ENCODE measurements around the gene EFCAB8. TPM values are rescaled to one million over a fixed set of nuclear protein-coding genes. Genes with fewer than 3 reads are reported as not detected.

The EFCAB8 gene
- total RNA-seq, 1 donor from 2014 or later: 0.41 TPM

GRCh38 chr20:32820698-32821377, 37.9 kb upstream of the EFCAB8 start:
- H4K20me1 ChIP-seq (ENCODE audit: insufficient read depth, low read length): peaks cover 57% of the 10 kb centered on the region

GRCh38 chr20:32822225-32822624, 36.5 kb upstream of the EFCAB8 start:
- peak overlapping the region; percentile 91 for H3K4me3 Mint-ChIP-seq (ENCODE audit: unreplicated experiment)
- DNase-seq (ENCODE audit: low read depth) (no peak), FAIRE-seq (no peak)
- H3K79me2 ChIP-seq (ENCODE audit: insufficient read depth, low read length): peaks cover 73% of the 10 kb centered on the region
- H2AFZ ChIP-seq (ENCODE audit: low read depth, low read length): no peak overlapping the region
- H3K4me2 ChIP-seq (ENCODE audit: low read length): peak overlapping the region; percentile 97
- H3K4me1 Mint-ChIP-seq (ENCODE audit: low read depth, unreplicated experiment): peaks cover 33% of the 10 kb centered on the region
- no peaks in the 10 kb centered on the region for H3K9me3 ChIP-seq (ENCODE audit: insufficient read depth, low read depth, low read length)
- no peak overlapping the region for H3K27ac Mint-ChIP-seq (ENCODE audit: unreplicated experiment)
- no peaks in the 10 kb centered on the region for H3K9me3 Mint-ChIP-seq (ENCODE audit: unreplicated experiment)
- no peak overlapping the region for H3K4me3 ChIP-seq (ENCODE audit: insufficient read depth, low read depth, low read length)
- peak overlapping the region; percentile 43 for H3K9ac ChIP-seq (ENCODE audit: low read length)
- H3K27me3 Mint-ChIP-seq (ENCODE audit: low read depth, unreplicated experiment): no peaks in the 10 kb centered on the region
- peaks cover 4% of the 10 kb centered on the region for H3K36me3 ChIP-seq (ENCODE audit: insufficient read depth, low read length)
- TF ChIP-seq EZH2 (IDR thresholded peaks at IDR 0.05; ENCODE audit: insufficient read depth, low read length): no peak
- TF ChIP-seq, protein P1, sequence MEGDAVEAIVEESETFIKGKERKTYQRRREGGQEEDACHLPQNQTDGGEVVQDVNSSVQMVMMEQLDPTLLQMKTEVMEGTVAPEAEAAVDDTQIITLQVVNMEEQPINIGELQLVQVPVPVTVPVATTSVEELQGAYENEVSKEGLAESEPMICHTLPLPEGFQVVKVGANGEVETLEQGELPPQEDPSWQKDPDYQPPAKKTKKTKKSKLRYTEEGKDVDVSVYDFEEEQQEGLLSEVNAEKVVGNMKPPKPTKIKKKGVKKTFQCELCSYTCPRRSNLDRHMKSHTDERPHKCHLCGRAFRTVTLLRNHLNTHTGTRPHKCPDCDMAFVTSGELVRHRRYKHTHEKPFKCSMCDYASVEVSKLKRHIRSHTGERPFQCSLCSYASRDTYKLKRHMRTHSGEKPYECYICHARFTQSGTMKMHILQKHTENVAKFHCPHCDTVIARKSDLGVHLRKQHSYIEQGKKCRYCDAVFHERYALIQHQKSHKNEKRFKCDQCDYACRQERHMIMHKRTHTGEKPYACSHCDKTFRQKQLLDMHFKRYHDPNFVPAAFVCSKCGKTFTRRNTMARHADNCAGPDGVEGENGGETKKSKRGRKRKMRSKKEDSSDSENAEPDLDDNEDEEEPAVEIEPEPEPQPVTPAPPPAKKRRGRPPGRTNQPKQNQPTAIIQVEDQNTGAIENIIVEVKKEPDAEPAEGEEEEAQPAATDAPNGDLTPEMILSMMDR (IDR thresholded peaks at IDR 0.05; ENCODE audit: insufficient read depth, low read depth, low read length): no peak
- H3K27me3 ChIP-seq (ENCODE audit: insufficient read depth, low read length): no peaks in the 10 kb centered on the region
- peaks cover 38% of the 10 kb centered on the region for H3K4me1 ChIP-seq (ENCODE audit: insufficient read depth, low read length)
- H3K27ac ChIP-seq (ENCODE audit: low read depth, low read length): no peak overlapping the region
- H3K36me3 Mint-ChIP-seq (ENCODE audit: low read depth, unreplicated experiment): peaks cover 5% of the 10 kb centered on the region
- H4K20me1 ChIP-seq (ENCODE audit: insufficient read depth, low read length): peaks cover 67% of the 10 kb centered on the region

More at GRCh38 chr20:32820698-32821377, 37.9 kb upstream of the EFCAB8 start:
- peak overlapping the region; percentile 95 for H3K9ac ChIP-seq (ENCODE audit: low read length)
- peaks cover 38% of the 10 kb centered on the region for H3K4me1 ChIP-seq (ENCODE audit: insufficient read depth, low read length)
- peak overlapping the region; percentile 87 for H3K27ac Mint-ChIP-seq (ENCODE audit: unreplicated experiment)
- no peaks in the 10 kb centered on the region for H3K9me3 Mint-ChIP-seq (ENCODE audit: unreplicated experiment)
- H3K4me3 Mint-ChIP-seq (ENCODE audit: unreplicated experiment): peak overlapping the region; percentile 91
- no peaks in the 10 kb centered on the region for H3K27me3 Mint-ChIP-seq (ENCODE audit: low read depth, unreplicated experiment)
- peaks cover 60% of the 10 kb centered on the region for H3K79me2 ChIP-seq (ENCODE audit: insufficient read depth, low read length)
- H2AFZ ChIP-seq (ENCODE audit: low read depth, low read length): no peak overlapping the region
- H3K27ac ChIP-seq (ENCODE audit: low read depth, low read length): peak overlapping the region; percentile 89
- FAIRE-seq (no peak), DNase-seq (ENCODE audit: low read depth) (no peak)
- no peaks in the 10 kb centered on the region for H3K36me3 Mint-ChIP-seq (ENCODE audit: low read depth, unreplicated experiment)
- no peaks in the 10 kb centered on the region for H3K9me3 ChIP-seq (ENCODE audit: insufficient read depth, low read depth, low read length)
- no peaks in the 10 kb centered on the region for H3K36me3 ChIP-seq (ENCODE audit: insufficient read depth, low read length)
- no peak for TF ChIP-seq EZH2 (IDR thresholded peaks at IDR 0.05; ENCODE audit: insufficient read depth, low read length)
- TF ChIP-seq, protein P1 (IDR thresholded peaks at IDR 0.05; ENCODE audit: insufficient read depth, low read depth, low read length): no peak
- peaks cover 33% of the 10 kb centered on the region for H3K4me1 Mint-ChIP-seq (ENCODE audit: low read depth, unreplicated experiment)
- peak overlapping the region; percentile 97 for H3K4me2 ChIP-seq (ENCODE audit: low read length)
- H3K4me3 ChIP-seq (ENCODE audit: insufficient read depth, low read depth, low read length): peak overlapping the region; percentile 91
- H3K27me3 ChIP-seq (ENCODE audit: insufficient read depth, low read length): no peaks in the 10 kb centered on the region

- H3K27me3 ChIP-seq (ENCODE audit: insufficient read depth, low read length): no peaks in the 10 kb centered on the region
- H3K9ac ChIP-seq (ENCODE audit: low read length): peak overlapping the region; percentile 43
- peaks cover 6% of the 10 kb centered on the region for H3K36me3 ChIP-seq (ENCODE audit: insufficient read depth, low read length)
- H3K27ac ChIP-seq (ENCODE audit: low read depth, low read length): peak overlapping the region; percentile 31
- FAIRE-seq (no peak), DNase-seq (ENCODE audit: low read depth) (peak; percentile 75)
- no peak overlapping the region for H2AFZ ChIP-seq (ENCODE audit: low read depth, low read length)
- Mint-ChIP-seq H3K4me3 (ENCODE audit: unreplicated experiment) (peak overlapping the region; percentile 5), H3K9me3 (ENCODE audit: unreplicated experiment) (no peaks in the 10 kb centered on the region), H3K27me3 (ENCODE audit: low read depth, unreplicated experiment) (no peaks in the 10 kb centered on the region), H3K4me1 (ENCODE audit: low read depth, unreplicated experiment) (peaks cover 37% of the 10 kb centered on the region), H3K36me3 (ENCODE audit: low read depth, unreplicated experiment) (peaks cover 5% of the 10 kb centered on the region), H3K27ac (ENCODE audit: unreplicated experiment) (peak overlapping the region; percentile 91)
- no peak for TF ChIP-seq EZH2 (IDR thresholded peaks at IDR 0.05; ENCODE audit: insufficient read depth, low read length)
- TF ChIP-seq, protein P1 (IDR thresholded peaks at IDR 0.05; ENCODE audit: insufficient read depth, low read depth, low read length): peak; percentile 17
- H3K4me1 ChIP-seq (ENCODE audit: insufficient read depth, low read length): peaks cover 41% of the 10 kb centered on the region
- H3K4me3 ChIP-seq (ENCODE audit: insufficient read depth, low read depth, low read length): no peak overlapping the region
- no peaks in the 10 kb centered on the region for H3K9me3 ChIP-seq (ENCODE audit: insufficient read depth, low read depth, low read length)
- H3K4me2 ChIP-seq (ENCODE audit: low read length): peak overlapping the region; percentile 97
- H4K20me1 ChIP-seq (ENCODE audit: insufficient read depth, low read length): peaks cover 75% of the 10 kb centered on the region
- peaks cover 80% of the 10 kb centered on the region for H3K79me2 ChIP-seq (ENCODE audit: insufficient read depth, low read length)
These were observed 35.6 kb upstream of the EFCAB8 start for GRCh38 chr20:32823078-32823477.

Measured in astrocyte (in vitro differentiated cells and primary cell).